Tongue (tissue), 2 donors: Measurements from ENCODE around the gene GLIPR1L2. TPM values are rescaled to one million over a fixed set of nuclear protein-coding genes. Genes with fewer than 3 reads are reported as not detected.
"Not testable (repeated sequence)": the region's sequence is repeated elsewhere in the genome, so short reads cannot be mapped to it uniquely, and the experiment has no call there.

ENCODE experiments used
- DNase-seq: peaks from one replicate; pipeline ENCODE4 v3.0.0-alpha.2; 2015
- total RNA-seq: library from RNA; depleted of rRNA; stranded (reverse); fragments of >200 nt; gene quantifications from one replicate; pipeline ENCODE4 v1.2.3, GENCODE V29; 2014

The GLIPR1L2 gene
- total RNA-seq, 1 donor from 2014 or later = 2.8 TPM

GRCh38 chr12:75437564-75437963 lies 46.7 kb downstream of the GLIPR1L2 start:
- DNase-seq = no peak

- no peak for DNase-seq
Observed at GRCh38 chr12:75438059-75438754, 47.3 kb downstream of the GLIPR1L2 start.

- DNase-seq = no peak
Observed at GRCh38 chr12:75439048-75439447, 48.2 kb downstream of the GLIPR1L2 start.

- no peak for DNase-seq
Observed at GRCh38 chr12:75439930-75440329, 49.0 kb downstream of the GLIPR1L2 start.

GRCh38 chr12:75441687-75442449 lies 51.0 kb downstream of the GLIPR1L2 start:
- not testable (repeated sequence) for DNase-seq

GRCh38 chr12:75442454-75442853 lies 51.6 kb downstream of the GLIPR1L2 start:
- not testable (repeated sequence) for DNase-seq

GRCh38 chr12:75443709-75444108 lies 52.8 kb downstream of the GLIPR1L2 start:
- no peak for DNase-seq

- DNase-seq = no peak
Observed at GRCh38 chr12:75444429-75445136, 53.7 kb downstream of the GLIPR1L2 start.

- DNase-seq = not testable (repeated sequence)
Observed at GRCh38 chr12:75445137-75445507, 54.2 kb downstream of the GLIPR1L2 start.

GRCh38 chr12:75446857-75447256 lies 56.0 kb downstream of the GLIPR1L2 start:
- DNase-seq = no peak

GRCh38 chr12:75447691-75448393 lies 57.0 kb downstream of the GLIPR1L2 start:
- no peak for DNase-seq

- no peak for DNase-seq
Observed at GRCh38 chr12:75452675-75453330, 61.9 kb downstream of the GLIPR1L2 start.

- no peak for DNase-seq
Observed at GRCh38 chr12:75455839-75456238, 65.0 kb downstream of the GLIPR1L2 start.

- DNase-seq = no peak
Observed at GRCh38 chr12:75457191-75457590, 66.3 kb downstream of the GLIPR1L2 start.

GRCh38 chr12:75457866-75458265 lies 67.0 kb downstream of the GLIPR1L2 start:
- DNase-seq = not testable (repeated sequence)

- no peak for DNase-seq
Observed at GRCh38 chr12:75459755-75460154, 68.9 kb downstream of the GLIPR1L2 start.

- no peak for DNase-seq
Observed at GRCh38 chr12:75460204-75460603, 69.3 kb downstream of the GLIPR1L2 start.

- no peak for DNase-seq
Observed at GRCh38 chr12:75471902-75472890, 81.3 kb downstream of the GLIPR1L2 start.

GRCh38 chr12:75474116-75474515 lies 83.2 kb downstream of the GLIPR1L2 start:
- no peak for DNase-seq

GRCh38 chr12:75476071-75476470 lies 85.2 kb downstream of the GLIPR1L2 start:
- DNase-seq = no peak

GRCh38 chr12:75477137-75477536 lies 86.2 kb downstream of the GLIPR1L2 start:
- DNase-seq = no peak
